Endodermal cell (in vitro differentiated cells): ENCODE measurements around the gene ABCA4. TPM values are rescaled to one million over a fixed set of nuclear protein-coding genes. Genes with fewer than 3 reads are reported as not detected.

Experiments
- DNase-seq: peaks from one replicate; pipeline ENCODE4 v3.0.0-alpha.2; 2017
- H3K27ac ChIP-seq: 2 replicates; pipeline ENCODE4 v1.5.1; 2013; ENCODE audit warnings: mild to moderate bottlenecking, low read depth, low read length, moderate library complexity
- H3K27me3 ChIP-seq: 2 replicates; pipeline ENCODE4 v1.6.1; 2013; ENCODE audit warnings: mild to moderate bottlenecking, low read length, moderate library complexity; ENCODE audit not compliant: insufficient read depth, control insufficient read depth, poor library complexity, severe bottlenecking
- H3K36me3 ChIP-seq: 2 replicates; pipeline ENCODE4 v1.7.0; 2013; ENCODE audit warnings: mild to moderate bottlenecking, low read length, moderate library complexity; ENCODE audit not compliant: control insufficient read depth, insufficient read depth
- H3K4me1 ChIP-seq: one replicate; pipeline ENCODE4 v1.7.0; 2013; ENCODE audit warnings: low read length; ENCODE audit not compliant: control insufficient read depth, insufficient read depth
- H3K4me3 ChIP-seq: 2 replicates; pipeline ENCODE4 v1.5.1; 2013; ENCODE audit warnings: mild to moderate bottlenecking, low read length, moderate library complexity
- H3K9ac ChIP-seq: 2 replicates; pipeline ENCODE4 v1.6.1; 2013; ENCODE audit warnings: mild to moderate bottlenecking, low read length, moderate library complexity; ENCODE audit not compliant: poor library complexity, severe bottlenecking; ENCODE audit errors: extremely low read depth
- H3K9me3 ChIP-seq: 2 replicates; pipeline ENCODE4 v1.6.1; 2013; ENCODE audit warnings: mild to moderate bottlenecking, low read length, moderate library complexity; ENCODE audit not compliant: control insufficient read depth
- H3K27ac Mint-ChIP-seq: 2 replicates; pipeline ENCODE4 v1.8.0; 2020; ENCODE audit warnings: mixed read lengths
- H3K27me3 Mint-ChIP-seq: 2 replicates; pipeline ENCODE4 v1.8.0; 2021; ENCODE audit warnings: mild to moderate bottlenecking, mixed read lengths; ENCODE audit not compliant: insufficient read depth
- H3K36me3 Mint-ChIP-seq: 2 replicates; pipeline ENCODE4 v1.8.0; 2020; ENCODE audit warnings: low read depth, mixed read lengths
- H3K4me1 Mint-ChIP-seq: 2 replicates; pipeline ENCODE4 v1.8.0; 2020; ENCODE audit warnings: mixed read lengths
- H3K4me3 Mint-ChIP-seq: 2 replicates; pipeline ENCODE4 v1.8.0; 2020; ENCODE audit warnings: mild to moderate bottlenecking, moderate library complexity, mixed read lengths
- H3K9me3 Mint-ChIP-seq: 2 replicates; pipeline ENCODE4 v1.8.0; 2020; ENCODE audit warnings: mild to moderate bottlenecking, mixed read lengths
- whole genome bisulfite sequencing, 2 experiments: methylation state at CpG; one replicate each; pipeline versions ENCODE4 v1.1.5 to v1.1.7; 2013; ENCODE audit warnings: missing lambda C conversion rate in 2 of 2, mixed read lengths in 1 of 2; ENCODE audit not compliant: insufficient coverage in 1 of 2, insufficient read length in 1 of 2; 5-methylcytosine and 5-hydroxymethylcytosine counted together
- total RNA-seq, 2 donors: library from RNA; stranded (reverse); fragmentation: NEBNext Ultra II Directional in 1 of 2; extraction: Animal tissue kit (Norgen Biotek cat#: 25700) in 1 of 2; gene quantifications; 2 replicates in 1 of 2; 3 replicates in 1 of 2; pipeline ENCODE4 v1.2.1, GENCODE V29; 2021
- TF ChIP-seq, protein P1 (sequence below): fragments of 200-600 bp; sonication (generic); conservative IDR thresholded peaks from 2 replicates; pipeline ENCODE4 v1.5.0; 2021; ENCODE audit warnings: antibody characterized with exemption, mild to moderate bottlenecking

ABCA4 gene
- total RNA-seq, 2 donors from 2014 or later: 1.6 to 1.7 TPM

DNA sequence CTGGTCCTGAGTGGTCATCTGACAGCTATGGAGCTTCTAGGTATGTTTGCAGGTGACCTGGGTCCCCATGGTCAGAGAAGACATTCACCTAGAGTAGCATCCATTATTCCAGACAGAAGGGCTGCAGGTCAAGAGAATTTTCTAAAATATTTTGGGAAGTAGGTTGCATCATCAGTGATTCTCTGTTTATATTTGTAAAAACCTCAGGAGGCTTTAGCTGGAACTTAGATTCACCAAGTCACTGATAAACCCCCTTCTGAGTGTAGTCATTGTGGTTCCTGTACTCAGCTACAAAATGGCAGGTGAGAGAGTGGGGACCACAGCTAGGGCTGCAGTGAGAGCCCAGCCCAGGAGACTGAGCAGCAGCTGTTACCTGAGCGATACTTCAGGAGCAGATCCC, 78.6 kb downstream of the ABCA4 start:
- H3K27me3 ChIP-seq: no peaks in the 10 kb centered on the region
- Mint-ChIP-seq H3K27me3 (peaks cover 2% of the 10 kb centered on the region), H3K36me3 (no peaks in the 10 kb centered on the region), H3K27ac (no peak overlapping the region), H3K9me3 (no peaks in the 10 kb centered on the region), H3K4me3 (no peak overlapping the region), H3K4me1 (peaks cover 24% of the 10 kb centered on the region)
- TF ChIP-seq, protein P1, sequence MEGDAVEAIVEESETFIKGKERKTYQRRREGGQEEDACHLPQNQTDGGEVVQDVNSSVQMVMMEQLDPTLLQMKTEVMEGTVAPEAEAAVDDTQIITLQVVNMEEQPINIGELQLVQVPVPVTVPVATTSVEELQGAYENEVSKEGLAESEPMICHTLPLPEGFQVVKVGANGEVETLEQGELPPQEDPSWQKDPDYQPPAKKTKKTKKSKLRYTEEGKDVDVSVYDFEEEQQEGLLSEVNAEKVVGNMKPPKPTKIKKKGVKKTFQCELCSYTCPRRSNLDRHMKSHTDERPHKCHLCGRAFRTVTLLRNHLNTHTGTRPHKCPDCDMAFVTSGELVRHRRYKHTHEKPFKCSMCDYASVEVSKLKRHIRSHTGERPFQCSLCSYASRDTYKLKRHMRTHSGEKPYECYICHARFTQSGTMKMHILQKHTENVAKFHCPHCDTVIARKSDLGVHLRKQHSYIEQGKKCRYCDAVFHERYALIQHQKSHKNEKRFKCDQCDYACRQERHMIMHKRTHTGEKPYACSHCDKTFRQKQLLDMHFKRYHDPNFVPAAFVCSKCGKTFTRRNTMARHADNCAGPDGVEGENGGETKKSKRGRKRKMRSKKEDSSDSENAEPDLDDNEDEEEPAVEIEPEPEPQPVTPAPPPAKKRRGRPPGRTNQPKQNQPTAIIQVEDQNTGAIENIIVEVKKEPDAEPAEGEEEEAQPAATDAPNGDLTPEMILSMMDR: no peak
- H3K36me3 ChIP-seq: no peaks in the 10 kb centered on the region
- WGBS, 2 experiments: 95 to 100% methylated on average over 1 of the region's 1 CpG
- H3K9me3 ChIP-seq: no peaks in the 10 kb centered on the region
- H3K4me1 ChIP-seq: peaks cover 4% of the 10 kb centered on the region
- H3K4me3 ChIP-seq: no peak overlapping the region
- no peak overlapping the region for H3K9ac ChIP-seq
- no peak for DNase-seq
- no peak overlapping the region for H3K27ac ChIP-seq

DNA sequence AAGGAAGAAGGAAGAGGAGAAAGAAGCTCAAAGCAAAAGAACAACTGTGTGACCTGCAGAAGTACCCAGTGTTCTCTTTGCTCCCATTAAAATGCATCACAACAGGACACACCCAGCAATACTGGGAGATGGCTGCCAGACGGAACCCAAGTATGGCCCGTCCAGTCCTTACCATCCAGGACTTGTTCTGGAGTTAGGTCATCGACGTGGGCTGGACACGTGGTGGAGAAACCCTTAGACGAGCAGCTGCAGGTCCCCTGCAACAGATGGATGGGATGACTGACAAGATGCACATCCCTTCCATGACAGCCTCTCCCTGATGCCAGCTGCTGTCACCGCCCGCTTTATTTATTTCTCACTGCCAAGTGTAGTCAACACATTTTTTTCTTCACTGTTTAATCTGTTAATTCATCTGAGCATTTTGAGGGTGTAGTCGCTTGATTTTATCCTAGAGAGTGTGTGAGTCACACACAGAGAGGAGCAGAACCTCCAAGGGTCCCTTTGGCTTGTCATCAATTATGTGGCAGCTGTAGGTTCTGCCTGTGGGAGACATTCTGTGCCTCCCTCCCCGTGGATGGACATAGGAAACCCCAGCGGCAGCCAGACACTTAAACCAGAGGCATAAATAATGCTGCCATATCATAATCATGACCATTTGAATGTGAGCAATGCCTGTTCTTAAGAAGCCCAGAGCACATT, 80.9 kb downstream of the ABCA4 start:
- no peak overlapping the region for H3K27ac ChIP-seq
- no peak overlapping the region for H3K9ac ChIP-seq
- H3K4me1 ChIP-seq: peaks cover 4% of the 10 kb centered on the region
- 86 to 89% methylated on average over 9 to 11 of the region's 11 CpGs for WGBS, 2 experiments
- no peaks in the 10 kb centered on the region for H3K9me3 ChIP-seq
- Mint-ChIP-seq H3K27me3 (peaks cover 7% of the 10 kb centered on the region), H3K9me3 (no peaks in the 10 kb centered on the region), H3K4me1 (peaks cover 22% of the 10 kb centered on the region), H3K36me3 (no peaks in the 10 kb centered on the region), H3K4me3 (no peak overlapping the region), H3K27ac (peak overlapping the region; percentile 22)
- H3K4me3 ChIP-seq: no peak overlapping the region
- TF ChIP-seq, protein P1: no peak
- DNase-seq: no peak
- H3K36me3 ChIP-seq: no peaks in the 10 kb centered on the region
- no peaks in the 10 kb centered on the region for H3K27me3 ChIP-seq

DNA sequence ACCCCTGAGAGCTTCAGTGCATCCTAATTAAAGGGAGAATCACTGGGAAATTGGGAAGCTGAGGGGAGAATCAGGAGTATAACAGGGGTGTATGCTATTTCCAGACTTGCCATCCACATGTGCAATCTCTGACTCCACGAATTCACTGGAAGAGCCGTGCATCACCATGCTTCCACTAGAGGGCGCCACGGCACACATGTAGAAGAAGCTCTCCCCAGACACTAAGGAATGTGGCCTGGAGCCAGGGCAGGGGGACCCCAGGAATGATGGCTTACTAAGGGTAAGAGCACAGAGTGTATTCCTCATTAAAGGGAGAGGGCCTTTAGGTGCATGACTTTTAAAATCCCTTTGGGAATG, 81.5 kb downstream of the ABCA4 start:
- Histone ChIP-seq H3K4me3 (no peak overlapping the region), H3K9ac (no peak overlapping the region), H3K4me1 (peaks cover 1% of the 10 kb centered on the region), H3K9me3 (no peaks in the 10 kb centered on the region), H3K27ac (no peak overlapping the region), H3K36me3 (no peaks in the 10 kb centered on the region), H3K27me3 (no peaks in the 10 kb centered on the region)
- H3K27ac Mint-ChIP-seq: peak overlapping the region; percentile 22
- H3K4me1 Mint-ChIP-seq: peaks cover 26% of the 10 kb centered on the region
- no peaks in the 10 kb centered on the region for H3K9me3 Mint-ChIP-seq
- H3K36me3 Mint-ChIP-seq: no peaks in the 10 kb centered on the region
- no peak overlapping the region for H3K4me3 Mint-ChIP-seq
- peak; percentile 93 for DNase-seq
- 7% methylated on average over 4 of the region's 4 CpGs; no CpG with 5 or more reads in 1 of the 2 experiments for WGBS, 2 experiments
- TF ChIP-seq, protein P1: peak; percentile 96
- peaks cover 7% of the 10 kb centered on the region for H3K27me3 Mint-ChIP-seq
